ENCODE measurements around the gene TBPL2. TPM values are rescaled to one million over a fixed set of nuclear protein-coding genes. Genes with fewer than 3 reads are reported as not detected.
"Not testable (repeated sequence)": the region's sequence is repeated elsewhere in the genome, so short reads cannot be mapped to it uniquely, and the experiment has no call there.

Gene TBPL2
- total and polyA plus RNA-seq, 2 experiments from 2014 or later, result 0.23 to 0.27 TPM

DNA sequence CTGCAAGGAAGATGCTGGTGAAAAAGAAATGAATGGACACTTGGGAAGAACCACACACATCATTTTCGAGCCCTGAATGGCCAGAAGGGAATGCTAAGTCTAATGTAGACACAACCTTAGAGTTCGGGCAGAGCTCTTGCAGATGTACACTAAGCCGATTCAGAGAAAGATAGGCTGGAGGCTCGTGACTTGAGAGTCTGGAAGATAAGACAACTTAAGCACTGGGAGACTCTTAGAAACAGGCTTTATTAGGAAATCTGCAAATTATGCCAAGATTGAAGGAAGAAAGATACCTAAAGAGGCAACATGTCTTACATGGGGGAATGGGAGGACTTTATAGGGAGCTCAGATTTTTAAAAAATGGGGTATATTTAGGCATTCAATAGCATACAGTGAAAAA lies 13.5 kb downstream of the TBPL2 start:
- TF ChIP-seq, protein P1, sequence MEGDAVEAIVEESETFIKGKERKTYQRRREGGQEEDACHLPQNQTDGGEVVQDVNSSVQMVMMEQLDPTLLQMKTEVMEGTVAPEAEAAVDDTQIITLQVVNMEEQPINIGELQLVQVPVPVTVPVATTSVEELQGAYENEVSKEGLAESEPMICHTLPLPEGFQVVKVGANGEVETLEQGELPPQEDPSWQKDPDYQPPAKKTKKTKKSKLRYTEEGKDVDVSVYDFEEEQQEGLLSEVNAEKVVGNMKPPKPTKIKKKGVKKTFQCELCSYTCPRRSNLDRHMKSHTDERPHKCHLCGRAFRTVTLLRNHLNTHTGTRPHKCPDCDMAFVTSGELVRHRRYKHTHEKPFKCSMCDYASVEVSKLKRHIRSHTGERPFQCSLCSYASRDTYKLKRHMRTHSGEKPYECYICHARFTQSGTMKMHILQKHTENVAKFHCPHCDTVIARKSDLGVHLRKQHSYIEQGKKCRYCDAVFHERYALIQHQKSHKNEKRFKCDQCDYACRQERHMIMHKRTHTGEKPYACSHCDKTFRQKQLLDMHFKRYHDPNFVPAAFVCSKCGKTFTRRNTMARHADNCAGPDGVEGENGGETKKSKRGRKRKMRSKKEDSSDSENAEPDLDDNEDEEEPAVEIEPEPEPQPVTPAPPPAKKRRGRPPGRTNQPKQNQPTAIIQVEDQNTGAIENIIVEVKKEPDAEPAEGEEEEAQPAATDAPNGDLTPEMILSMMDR (IDR thresholded peaks at IDR 0.05; ENCODE audit: poor library complexity), result no peak
- TF ChIP-seq EZH2 (IDR thresholded peaks at IDR 0.05; ENCODE audit: borderline replicate concordance), result no peak
- no peak for TF ChIP-seq EZH2phosphoT487 (IDR thresholded peaks at IDR 0.05; ENCODE audit: low read depth, severe bottlenecking, unreplicated experiment)
- Histone ChIP-seq H4K20me1 (ENCODE audit: insufficient read depth, poor library complexity, severe bottlenecking) (no peaks in the 10 kb centered on the region), H2AFZ (no peak overlapping the region)

DNA sequence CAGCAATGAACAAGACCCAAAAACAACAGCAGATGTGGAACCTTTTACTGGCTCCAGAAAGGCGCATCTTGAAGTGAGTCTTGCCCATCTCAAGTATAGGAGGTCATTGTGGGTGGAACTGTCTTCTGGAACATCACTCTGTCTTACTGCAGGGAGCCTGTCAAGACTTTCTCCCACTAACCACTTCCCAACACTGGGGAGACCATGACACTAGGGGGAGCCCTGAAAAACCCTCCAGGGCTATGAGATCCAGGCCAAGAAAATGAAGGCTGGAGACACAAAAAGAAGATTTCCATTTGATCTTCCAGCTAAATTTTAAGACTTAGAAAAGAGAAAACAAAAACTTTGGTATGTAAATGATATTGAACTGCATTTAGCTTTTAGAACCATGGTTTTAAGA lies 15.3 kb downstream of the TBPL2 start:
- Histone ChIP-seq H3K36me3 (replicated peaks; ENCODE audit: insufficient read depth, low read depth) (no peaks in the 10 kb centered on the region), H3K4me2 (no peak overlapping the region), H3K79me2 (no peaks in the 10 kb centered on the region), H3K27me3 (no peaks in the 10 kb centered on the region), H3K4me1 (ENCODE audit: insufficient read depth) (no peaks in the 10 kb centered on the region), H4K20me1 (ENCODE audit: insufficient read depth, poor library complexity, severe bottlenecking) (no peaks in the 10 kb centered on the region), H3K4me3 (no peak overlapping the region), H3K27ac (no peak overlapping the region), H3K9me3 (ENCODE audit: low read depth) (no peaks in the 10 kb centered on the region), H3K9me2 (replicated peaks; ENCODE audit: insufficient read depth) (no peaks in the 10 kb centered on the region), H2AFZ (no peak overlapping the region)
- DNase-seq (ENCODE audit: low spot score), result no peak
- TF ChIP-seq, protein P1 (IDR thresholded peaks at IDR 0.05; ENCODE audit: poor library complexity), result no peak
- no peak for TF ChIP-seq EZH2 (IDR thresholded peaks at IDR 0.05; ENCODE audit: borderline replicate concordance)
- TF ChIP-seq EZH2phosphoT487 (IDR thresholded peaks at IDR 0.05; ENCODE audit: low read depth, severe bottlenecking, unreplicated experiment), result no peak
- 95% methylated on average over 1 of the region's 1 CpG for WGBS (ENCODE audit: low lambda C conversion rate, missing lambda C conversion rate)

More for the DNA sequence above, 13.5 kb downstream of the TBPL2 start:
- peak; percentile 19 for DNase-seq (ENCODE audit: low spot score)
- 46% methylated on average over 4 of the region's 4 CpGs for WGBS (ENCODE audit: low lambda C conversion rate, missing lambda C conversion rate)
- no peaks in the 10 kb centered on the region for H3K36me3 ChIP-seq (replicated peaks; ENCODE audit: insufficient read depth, low read depth)
- H3K9me3 ChIP-seq (ENCODE audit: low read depth), result no peaks in the 10 kb centered on the region
- H3K9me2 ChIP-seq (replicated peaks; ENCODE audit: insufficient read depth), result no peaks in the 10 kb centered on the region
- H3K4me2 ChIP-seq, result no peak overlapping the region
- H3K27me3 ChIP-seq, result no peaks in the 10 kb centered on the region
- no peak overlapping the region for H3K4me3 ChIP-seq
- no peaks in the 10 kb centered on the region for H3K79me2 ChIP-seq
- H3K27ac ChIP-seq, result no peak overlapping the region
- H3K4me1 ChIP-seq (ENCODE audit: insufficient read depth), result no peaks in the 10 kb centered on the region

DNA sequence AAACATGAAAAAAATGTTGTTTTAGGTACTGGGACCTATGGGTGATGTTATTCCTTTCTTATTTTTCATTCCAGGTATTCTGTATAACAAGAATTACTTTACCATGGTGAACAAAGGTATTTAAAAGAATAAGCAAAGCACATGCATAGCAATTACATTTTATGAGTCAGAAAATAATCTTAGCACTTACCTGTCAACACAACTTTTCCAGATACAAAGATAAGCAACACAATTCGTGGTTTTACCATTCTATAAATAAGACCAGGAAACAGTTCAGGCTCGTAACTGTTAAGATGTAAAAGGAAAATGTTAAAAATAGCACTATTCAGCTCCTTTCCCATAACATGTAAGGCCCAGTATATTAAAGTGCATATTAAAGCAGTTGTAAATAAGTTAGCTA lies 16.4 kb downstream of the TBPL2 start:
- WGBS (ENCODE audit: low lambda C conversion rate, missing lambda C conversion rate), result 40% methylated on average over 2 of the region's 2 CpGs

DNA sequence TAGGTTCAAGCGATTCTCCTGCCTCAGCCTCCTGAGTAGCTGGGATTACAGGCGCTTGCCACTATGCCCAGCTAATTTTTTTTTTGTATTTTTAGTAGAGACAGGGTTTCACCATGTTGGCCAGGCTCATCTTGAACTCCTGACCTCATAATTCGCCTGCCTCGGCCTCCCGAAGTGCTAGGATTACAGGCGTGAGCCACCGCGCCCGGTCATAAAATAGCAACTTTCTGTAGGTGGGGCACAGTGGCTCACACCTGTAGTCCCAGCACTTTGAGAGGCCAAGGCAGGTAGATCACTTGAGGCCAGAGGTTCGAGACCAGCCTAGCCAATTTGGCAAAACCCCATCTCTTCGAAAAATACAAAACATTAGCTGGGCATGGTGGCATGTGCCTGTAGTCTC lies 18.1 kb downstream of the TBPL2 start:
- H3K27me3 ChIP-seq; H3K4me1 ChIP-seq (ENCODE audit: insufficient read depth); H4K20me1 ChIP-seq (ENCODE audit: insufficient read depth, poor library complexity, severe bottlenecking); H3K4me2 ChIP-seq; H2AFZ ChIP-seq; H3K4me3 ChIP-seq; DNase-seq (ENCODE audit: low spot score); H3K27ac ChIP-seq; H3K36me3 ChIP-seq (replicated peaks; ENCODE audit: insufficient read depth, low read depth); H3K79me2 ChIP-seq; H3K9me3 ChIP-seq (ENCODE audit: low read depth); H3K9me2 ChIP-seq (replicated peaks; ENCODE audit: insufficient read depth): not testable (repeated sequence)
- 92% methylated on average over 11 of the region's 11 CpGs for WGBS (ENCODE audit: low lambda C conversion rate, missing lambda C conversion rate)

More for the DNA sequence above, 16.4 kb downstream of the TBPL2 start:
- TF ChIP-seq EZH2phosphoT487 (IDR thresholded peaks at IDR 0.05; ENCODE audit: low read depth, severe bottlenecking, unreplicated experiment) (no peak), EZH2 (IDR thresholded peaks at IDR 0.05; ENCODE audit: borderline replicate concordance) (no peak)
- TF ChIP-seq, protein P1 (IDR thresholded peaks at IDR 0.05; ENCODE audit: poor library complexity), result no peak
- Histone ChIP-seq H3K79me2 (no peaks in the 10 kb centered on the region), H2AFZ (no peak overlapping the region), H3K27ac (no peak overlapping the region), H3K36me3 (replicated peaks; ENCODE audit: insufficient read depth, low read depth) (no peaks in the 10 kb centered on the region), H3K4me1 (ENCODE audit: insufficient read depth) (no peaks in the 10 kb centered on the region), H3K9me3 (ENCODE audit: low read depth) (no peaks in the 10 kb centered on the region), H3K27me3 (no peaks in the 10 kb centered on the region), H3K4me2 (no peak overlapping the region), H4K20me1 (ENCODE audit: insufficient read depth, poor library complexity, severe bottlenecking) (no peaks in the 10 kb centered on the region), H3K4me3 (no peak overlapping the region), H3K9me2 (replicated peaks; ENCODE audit: insufficient read depth) (no peaks in the 10 kb centered on the region)
- DNase-seq (ENCODE audit: low spot score), result no peak
